ENCODE data around the gene KRTAP10-6. TPM values are rescaled to one million over a fixed set of nuclear protein-coding genes. Genes with fewer than 3 reads are reported as not detected.

Gene KRTAP10-6
- total RNA-seq, 1 donor from 2014 or later, result not detected

DNA sequence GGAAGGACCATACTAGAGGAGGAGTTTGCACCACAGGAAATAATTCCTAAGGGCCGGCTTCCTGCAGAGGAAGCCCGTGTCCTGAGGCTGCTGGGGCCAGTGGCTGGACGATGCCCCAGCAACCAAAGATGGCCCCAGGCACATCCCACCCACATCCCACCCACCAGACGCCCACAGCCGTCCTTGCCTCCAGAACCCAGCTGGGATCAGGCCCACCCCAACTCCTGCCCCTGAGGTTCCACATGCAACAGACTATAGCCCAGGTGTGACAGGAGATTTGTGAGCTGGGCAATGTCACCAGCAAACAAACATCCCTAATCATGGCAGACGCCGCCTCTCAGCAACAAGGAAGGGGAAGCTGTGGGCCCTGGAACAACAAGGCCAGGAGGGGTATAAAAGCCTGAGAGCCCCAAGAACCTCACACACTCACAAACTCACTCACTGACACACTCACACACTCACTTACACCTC is 34.4 kb upstream of the KRTAP10-6 start, which contains the start of gene KRTAP10-9:
Gene KRTAP10-9, plus strand, starts transcription at position 421 of the 471 bp plus-strand sequence. CDS start 79 bp downstream, outside the sequence.
- Histone ChIP-seq H3K4me3 (ENCODE audit: low read depth, low read length) (no peak within 1 kb of the TSS), H3K36me3 (ENCODE audit: control insufficient read depth, insufficient read depth, low read length) (no peaks in the 10 kb centered on the region), H3K27me3 (ENCODE audit: control insufficient read depth, insufficient read depth, low read length) (no peaks in the 10 kb centered on the region)
- no peak for FAIRE-seq
- no peak for DNase-seq (ENCODE audit: low read depth)
- TF ChIP-seq, protein P1, sequence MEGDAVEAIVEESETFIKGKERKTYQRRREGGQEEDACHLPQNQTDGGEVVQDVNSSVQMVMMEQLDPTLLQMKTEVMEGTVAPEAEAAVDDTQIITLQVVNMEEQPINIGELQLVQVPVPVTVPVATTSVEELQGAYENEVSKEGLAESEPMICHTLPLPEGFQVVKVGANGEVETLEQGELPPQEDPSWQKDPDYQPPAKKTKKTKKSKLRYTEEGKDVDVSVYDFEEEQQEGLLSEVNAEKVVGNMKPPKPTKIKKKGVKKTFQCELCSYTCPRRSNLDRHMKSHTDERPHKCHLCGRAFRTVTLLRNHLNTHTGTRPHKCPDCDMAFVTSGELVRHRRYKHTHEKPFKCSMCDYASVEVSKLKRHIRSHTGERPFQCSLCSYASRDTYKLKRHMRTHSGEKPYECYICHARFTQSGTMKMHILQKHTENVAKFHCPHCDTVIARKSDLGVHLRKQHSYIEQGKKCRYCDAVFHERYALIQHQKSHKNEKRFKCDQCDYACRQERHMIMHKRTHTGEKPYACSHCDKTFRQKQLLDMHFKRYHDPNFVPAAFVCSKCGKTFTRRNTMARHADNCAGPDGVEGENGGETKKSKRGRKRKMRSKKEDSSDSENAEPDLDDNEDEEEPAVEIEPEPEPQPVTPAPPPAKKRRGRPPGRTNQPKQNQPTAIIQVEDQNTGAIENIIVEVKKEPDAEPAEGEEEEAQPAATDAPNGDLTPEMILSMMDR (IDR thresholded peaks at IDR 0.05; ENCODE audit: insufficient read depth, low read length, severe bottlenecking), result no peak

DNA sequence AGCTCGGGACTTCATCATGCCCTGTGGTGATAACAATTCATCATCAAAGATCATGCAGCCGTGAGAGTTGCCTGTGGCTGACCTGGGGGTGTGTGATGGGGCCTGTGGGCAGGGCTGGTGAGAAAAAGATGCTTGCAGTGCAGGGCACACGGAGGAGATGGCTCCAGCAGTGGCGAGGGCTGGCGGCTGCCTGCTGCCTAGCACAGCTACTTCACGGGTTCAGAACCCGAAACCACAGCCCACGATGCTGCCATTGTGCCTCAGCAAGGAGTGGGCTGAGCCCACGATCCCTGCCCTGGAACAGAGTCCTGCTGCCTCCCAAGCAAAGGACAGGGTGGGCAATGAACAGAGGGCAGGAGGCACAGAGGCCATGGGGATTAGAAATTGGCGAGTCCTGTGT is 34.0 kb upstream of the KRTAP10-6 start:
- H3K4me3 ChIP-seq (ENCODE audit: low read depth, low read length), result no peak overlapping the region
- H3K36me3 ChIP-seq (ENCODE audit: control insufficient read depth, insufficient read depth, low read length), result no peaks in the 10 kb centered on the region
- DNase-seq (ENCODE audit: low read depth), result no peak
- H3K27me3 ChIP-seq (ENCODE audit: control insufficient read depth, insufficient read depth, low read length), result no peaks in the 10 kb centered on the region
- FAIRE-seq, result no peak
- TF ChIP-seq, protein P1 (IDR thresholded peaks at IDR 0.05; ENCODE audit: insufficient read depth, low read length, severe bottlenecking), result no peak

DNA sequence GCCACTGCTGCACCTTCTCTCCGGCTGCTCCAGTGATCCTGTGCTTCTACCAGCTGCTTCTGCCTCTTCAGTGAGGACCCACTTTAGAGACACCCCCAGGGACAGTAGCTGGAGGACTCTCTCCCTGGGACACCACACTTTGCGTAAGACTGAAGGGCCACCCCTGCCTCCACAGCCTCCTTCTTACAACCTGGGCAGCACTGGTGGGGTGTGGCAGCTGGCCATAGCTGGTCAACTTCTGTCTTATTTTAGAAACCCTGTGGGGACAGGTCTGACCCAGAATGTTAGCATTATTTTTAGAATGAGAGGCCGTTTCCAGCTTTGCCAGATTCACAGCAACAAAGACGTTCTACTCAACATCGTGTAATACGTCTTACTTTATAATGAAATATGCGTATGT is 33.5 kb upstream of the KRTAP10-6 start:
- no peak for FAIRE-seq
- DNase-seq (ENCODE audit: low read depth), result no peak
- Histone ChIP-seq H3K4me3 (ENCODE audit: low read depth, low read length) (no peak overlapping the region), H3K36me3 (ENCODE audit: control insufficient read depth, insufficient read depth, low read length) (no peaks in the 10 kb centered on the region), H3K27me3 (ENCODE audit: control insufficient read depth, insufficient read depth, low read length) (no peaks in the 10 kb centered on the region)
- TF ChIP-seq, protein P1 (IDR thresholded peaks at IDR 0.05; ENCODE audit: insufficient read depth, low read length, severe bottlenecking), result no peak

DNA sequence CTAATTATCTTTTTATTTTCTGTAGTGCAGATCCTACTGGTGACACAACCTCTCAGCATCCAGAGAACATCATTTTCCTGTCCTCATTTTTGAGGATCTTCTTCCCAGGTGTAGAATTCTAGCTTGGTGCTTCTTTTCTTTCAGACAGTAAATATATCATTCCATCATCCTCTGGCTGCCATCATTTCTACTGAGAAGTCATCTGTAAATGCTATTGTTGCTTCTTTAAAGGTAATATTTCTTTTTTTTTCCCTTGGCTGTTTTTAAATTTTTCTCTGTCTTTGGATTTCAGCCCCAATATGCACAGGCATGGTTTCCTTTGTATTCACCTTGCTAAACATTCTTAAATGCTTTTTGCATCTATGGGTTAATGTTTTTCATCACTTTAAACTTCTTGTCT is 31.3 kb upstream of the KRTAP10-6 start:
- FAIRE-seq (no peak), DNase-seq (ENCODE audit: low read depth) (no peak)
- TF ChIP-seq, protein P1 (IDR thresholded peaks at IDR 0.05; ENCODE audit: insufficient read depth, low read length, severe bottlenecking), result no peak
- H3K27me3 ChIP-seq (ENCODE audit: control insufficient read depth, insufficient read depth, low read length), result no peaks in the 10 kb centered on the region
- H3K36me3 ChIP-seq (ENCODE audit: control insufficient read depth, insufficient read depth, low read length), result no peaks in the 10 kb centered on the region
- H3K4me3 ChIP-seq (ENCODE audit: low read depth, low read length), result no peak overlapping the region

DNA sequence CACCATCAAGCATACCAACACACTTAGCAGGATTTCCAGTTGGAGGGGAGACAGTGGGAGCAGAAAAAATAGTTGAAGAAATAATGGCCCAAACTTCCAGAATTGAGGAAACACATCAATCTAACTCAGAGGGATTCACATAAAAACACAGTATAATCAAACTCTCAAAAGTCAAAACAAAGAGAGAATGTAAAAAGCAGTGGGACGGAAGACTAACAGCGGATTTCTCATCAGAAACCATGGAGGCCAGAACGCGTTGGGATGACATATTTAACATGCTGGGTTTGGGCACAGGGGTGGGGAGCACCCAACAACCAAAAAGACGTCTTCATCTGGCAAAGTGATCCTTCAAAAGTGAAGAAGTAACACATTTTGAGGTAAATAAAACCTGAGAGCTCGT is 27.6 kb upstream of the KRTAP10-6 start:
- Histone ChIP-seq H3K27me3 (ENCODE audit: control insufficient read depth, insufficient read depth, low read length) (no peaks in the 10 kb centered on the region), H3K36me3 (ENCODE audit: control insufficient read depth, insufficient read depth, low read length) (no peaks in the 10 kb centered on the region), H3K4me3 (ENCODE audit: low read depth, low read length) (no peak overlapping the region)
- DNase-seq (ENCODE audit: low read depth) (no peak), FAIRE-seq (no peak)
- TF ChIP-seq, protein P1 (IDR thresholded peaks at IDR 0.05; ENCODE audit: insufficient read depth, low read length, severe bottlenecking), result no peak

DNA sequence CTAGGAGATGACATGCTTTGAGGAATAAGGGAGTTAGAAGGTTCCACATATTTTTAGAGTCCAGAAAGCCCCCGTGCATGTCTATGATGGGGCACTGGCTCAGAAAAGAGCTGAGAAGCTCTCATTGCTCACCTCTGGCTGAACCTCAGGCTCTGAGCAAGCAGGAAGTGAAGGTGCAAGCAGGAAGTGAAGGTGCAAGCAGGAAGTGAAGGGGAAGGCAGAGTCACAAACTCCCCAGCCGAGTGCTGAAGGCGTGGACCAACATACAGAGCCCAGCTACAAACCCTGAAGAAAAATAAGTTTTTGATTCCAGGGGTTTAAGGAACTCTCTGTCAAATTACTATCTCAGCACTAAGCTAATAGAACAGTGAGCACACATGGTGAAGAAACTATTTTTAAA is 26.6 kb upstream of the KRTAP10-6 start:
- TF ChIP-seq, protein P1 (IDR thresholded peaks at IDR 0.05; ENCODE audit: insufficient read depth, low read length, severe bottlenecking), result no peak
- DNase-seq (ENCODE audit: low read depth) (no peak), FAIRE-seq (no peak)
- Histone ChIP-seq H3K36me3 (ENCODE audit: control insufficient read depth, insufficient read depth, low read length) (no peaks in the 10 kb centered on the region), H3K4me3 (ENCODE audit: low read depth, low read length) (no peak overlapping the region), H3K27me3 (ENCODE audit: control insufficient read depth, insufficient read depth, low read length) (no peaks in the 10 kb centered on the region)

All from bronchial epithelial cell (primary cell).